ENCODE data around the gene CYP24A1. TPM values are rescaled to one million over a fixed set of nuclear protein-coding genes. Genes with fewer than 3 reads are reported as not detected.

Gene CYP24A1
- total RNA-seq, 2 experiments from 2014 or later: not detected

- TF ChIP-seq, protein P1, sequence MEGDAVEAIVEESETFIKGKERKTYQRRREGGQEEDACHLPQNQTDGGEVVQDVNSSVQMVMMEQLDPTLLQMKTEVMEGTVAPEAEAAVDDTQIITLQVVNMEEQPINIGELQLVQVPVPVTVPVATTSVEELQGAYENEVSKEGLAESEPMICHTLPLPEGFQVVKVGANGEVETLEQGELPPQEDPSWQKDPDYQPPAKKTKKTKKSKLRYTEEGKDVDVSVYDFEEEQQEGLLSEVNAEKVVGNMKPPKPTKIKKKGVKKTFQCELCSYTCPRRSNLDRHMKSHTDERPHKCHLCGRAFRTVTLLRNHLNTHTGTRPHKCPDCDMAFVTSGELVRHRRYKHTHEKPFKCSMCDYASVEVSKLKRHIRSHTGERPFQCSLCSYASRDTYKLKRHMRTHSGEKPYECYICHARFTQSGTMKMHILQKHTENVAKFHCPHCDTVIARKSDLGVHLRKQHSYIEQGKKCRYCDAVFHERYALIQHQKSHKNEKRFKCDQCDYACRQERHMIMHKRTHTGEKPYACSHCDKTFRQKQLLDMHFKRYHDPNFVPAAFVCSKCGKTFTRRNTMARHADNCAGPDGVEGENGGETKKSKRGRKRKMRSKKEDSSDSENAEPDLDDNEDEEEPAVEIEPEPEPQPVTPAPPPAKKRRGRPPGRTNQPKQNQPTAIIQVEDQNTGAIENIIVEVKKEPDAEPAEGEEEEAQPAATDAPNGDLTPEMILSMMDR (IDR thresholded peaks at IDR 0.05): no peak
- Mint-ChIP-seq H3K4me3 (no peak overlapping the region), H3K9me3 (no peaks in the 10 kb centered on the region), H3K27ac (no peak overlapping the region), H3K27me3 (no peaks in the 10 kb centered on the region), H3K36me3 (ENCODE audit: low read depth) (peaks cover 25% of the 10 kb centered on the region), H3K4me1 (ENCODE audit: low read depth) (peaks cover 23% of the 10 kb centered on the region)
- ATAC-seq (no peak), DNase-seq (no peak)
- intact Hi-C loops (cut with micrococcal nuclease): no loop called here
- ChIA-PET CTCF (interaction anchor here (1.5 to 2.5 kb wide), 6 partner anchors 11 to 433 kb away, joined by 4 to 15 read pairs (median 6); no protein-coding TSS in a partner anchor), POLR2A (interaction anchor here (0.7 kb wide), 1 partner anchor 16 kb away, joined by 3 read pairs; no protein-coding TSS in a partner anchor)
Observed at GRCh38 chr20:54214566-54214965, 40.8 kb upstream of the CYP24A1 start.

GRCh38 chr20:54212871-54213270 is 39.1 kb upstream of the CYP24A1 start:
- no peak overlapping the region for H3K27ac Mint-ChIP-seq
- POLR2A ChIA-PET: no interaction called here
- no peak overlapping the region for H3K4me3 Mint-ChIP-seq
- H3K9me3 Mint-ChIP-seq: no peaks in the 10 kb centered on the region
- intact Hi-C loops (cut with micrococcal nuclease): no loop called here
- TF ChIP-seq, protein P1 (IDR thresholded peaks at IDR 0.05): no peak
- CTCF ChIA-PET: interaction anchor here (0.7 to 2.5 kb wide), 5 partner anchors 8 to 119 kb away, joined by 3 to 15 read pairs (median 3); no protein-coding TSS in a partner anchor
- DNase-seq: no peak
- no peaks in the 10 kb centered on the region for H3K27me3 Mint-ChIP-seq
- peaks cover 33% of the 10 kb centered on the region for H3K4me1 Mint-ChIP-seq (ENCODE audit: low read depth)
- ATAC-seq: no peak
- peaks cover 24% of the 10 kb centered on the region for H3K36me3 Mint-ChIP-seq (ENCODE audit: low read depth)

DNA sequence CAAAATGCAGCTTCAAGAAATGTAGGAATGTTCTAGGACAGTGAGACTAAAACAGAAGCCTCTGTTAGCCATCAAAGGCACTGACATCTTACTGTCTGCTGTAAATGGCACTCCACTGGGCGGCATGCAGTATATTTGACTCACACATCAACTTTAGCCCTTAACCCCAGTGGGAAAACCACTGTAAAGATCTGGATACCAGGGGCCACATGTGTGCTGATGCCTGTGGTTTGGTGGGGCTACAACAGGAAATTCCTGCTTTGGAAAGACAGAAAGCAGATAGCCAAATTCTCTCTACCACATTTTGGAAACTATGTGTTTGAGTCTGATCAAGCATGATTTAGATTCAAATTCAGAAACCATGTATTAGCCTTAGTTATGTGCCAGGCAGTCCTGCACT is 38.4 kb upstream of the CYP24A1 start:
- intact Hi-C loops (cut with micrococcal nuclease): no loop called here
- no peaks in the 10 kb centered on the region for H3K9me3 Mint-ChIP-seq
- no peak overlapping the region for H3K4me3 Mint-ChIP-seq
- TF ChIP-seq, protein P1 (IDR thresholded peaks at IDR 0.05): no peak
- no peak for ATAC-seq
- H3K27me3 Mint-ChIP-seq: no peaks in the 10 kb centered on the region
- H3K36me3 Mint-ChIP-seq (ENCODE audit: low read depth): peaks cover 22% of the 10 kb centered on the region
- H3K4me1 Mint-ChIP-seq (ENCODE audit: low read depth): peaks cover 33% of the 10 kb centered on the region
- no peak overlapping the region for H3K27ac Mint-ChIP-seq
- no peak for DNase-seq
- ChIA-PET POLR2A (no interaction called here), CTCF (interaction anchor here (0.6 to 2.5 kb wide), 4 partner anchors 12 to 451 kb away, joined by 3 to 15 read pairs (median 6); no protein-coding TSS in a partner anchor)

- no peak for ATAC-seq
- H3K36me3 Mint-ChIP-seq (ENCODE audit: low read depth): peaks cover 9% of the 10 kb centered on the region
- peaks cover 37% of the 10 kb centered on the region for H3K4me1 Mint-ChIP-seq (ENCODE audit: low read depth)
Observed at GRCh38 chr20:54209216-54209813, 35.5 kb upstream of the CYP24A1 start.

More at GRCh38 chr20:54209216-54209813, 35.5 kb upstream of the CYP24A1 start:
- TF ChIP-seq, protein P1 (IDR thresholded peaks at IDR 0.05): no peak
- Mint-ChIP-seq H3K4me3 (peak overlapping the region; percentile 83), H3K9me3 (no peaks in the 10 kb centered on the region), H3K27ac (no peak overlapping the region), H3K27me3 (no peaks in the 10 kb centered on the region)
- intact Hi-C loops (cut with micrococcal nuclease): no loop called here
- no peak for DNase-seq
- ChIA-PET CTCF (interaction anchor here (2.3 to 4.6 kb wide), 4 partner anchors 10 to 113 kb away, joined by 9 to 31 read pairs (median 20); no protein-coding TSS in a partner anchor), POLR2A (interaction anchor here (1.0 kb wide), 1 partner anchor 71 kb away, joined by 3 read pairs; no protein-coding TSS in a partner anchor)
